ENCODE measurements around the gene PPM1A.

- TF ChIP-seq CTCF (IDR thresholded peaks at IDR 0.05; ENCODE audit: insufficient read depth, low read length, poor library complexity, severe bottlenecking): no peak
- no peak for TF ChIP-seq EZH2phosphoT487 (conservative IDR thresholded peaks at IDR 0.05; ENCODE audit: low read length)
Observed at GRCh38 chr14:60317609-60318008, 68.6 kb downstream of the PPM1A start.
